ENCODE data around the gene TMEM8B. TPM values are rescaled to one million over a fixed set of nuclear protein-coding genes. Genes with fewer than 3 reads are reported as not detected.
"Not testable (repeated sequence)": the region's sequence is repeated elsewhere in the genome, so short reads cannot be mapped to it uniquely, and the experiment has no call there.

TMEM8B gene
- total RNA-seq, 1 donor from 2014 or later = 15.9 TPM

- ATAC-seq = no peak
These were observed 83.9 kb downstream of the TMEM8B start for GRCh38 chr9:35912791-35913400.

GRCh38 chr9:35913429-35913828, 84.4 kb downstream of the TMEM8B start:
- DNase-seq; intact Hi-C loops (cut with micrococcal nuclease); ATAC-seq: not testable (repeated sequence)

More at GRCh38 chr9:35912791-35913400, 83.9 kb downstream of the TMEM8B start:
- DNase-seq = no peak
- intact Hi-C loops (cut with micrococcal nuclease) = no loop called here

GRCh38 chr9:35914301-35914807, 85.3 kb downstream of the TMEM8B start:
- DNase-seq (peak; percentile 88), ATAC-seq (peak; percentile 83)
- intact Hi-C loops (cut with micrococcal nuclease) = no loop called here

Other genes starting within 250 kb of the TMEM8B start
- 28.8 TPM for gene TESK1, start 224.0 kb upstream of the TMEM8B start, total RNA-seq
- 0.77 TPM for gene CD72, start 210.8 kb upstream of the TMEM8B start, total RNA-seq
- gene SIT1, start 178.3 kb upstream of the TMEM8B start, total RNA-seq = 0.32 TPM
- 16,495 TPM for gene RMRP, start 171.2 kb upstream of the TMEM8B start, total RNA-seq
- gene CCDC107, start 170.9 kb upstream of the TMEM8B start, total RNA-seq = 45.6 TPM
- 0.45 TPM for gene ARHGEF39, start 164.0 kb upstream of the TMEM8B start, total RNA-seq
- 0.64 TPM for gene CA9, start 155.3 kb upstream of the TMEM8B start, total RNA-seq
- gene TPM2, start 139.3 kb upstream of the TMEM8B start, total RNA-seq = 1,217 TPM
- gene TLN1, start 97.0 kb upstream of the TMEM8B start, total RNA-seq = 243 TPM
- 19.4 TPM for gene CREB3, start 96.6 kb upstream of the TMEM8B start, total RNA-seq
- gene GBA2, start 80.0 kb upstream of the TMEM8B start, total RNA-seq = 90.2 TPM
- 32.4 TPM for gene RGP1, start 79.9 kb upstream of the TMEM8B start, total RNA-seq
- gene MSMP, start 75.0 kb upstream of the TMEM8B start, total RNA-seq = not detected
- 24.6 TPM for gene NPR2, start 37.6 kb upstream of the TMEM8B start, total RNA-seq
- gene SPAG8, start 17.0 kb upstream of the TMEM8B start, total RNA-seq = 3.2 TPM
- gene HINT2, start 14.2 kb upstream of the TMEM8B start, total RNA-seq = 75.8 TPM
- gene FAM221B, start 496 bp upstream of the TMEM8B start, total RNA-seq = not detected
- not detected for gene OR13J1, start 41.2 kb downstream of the TMEM8B start, total RNA-seq
- 9.0 TPM for gene HRCT1, start 77.0 kb downstream of the TMEM8B start, total RNA-seq
- 9.8 TPM for gene SPAAR, start 80.3 kb downstream of the TMEM8B start, total RNA-seq
- not detected for gene OR2S2, start 128.9 kb downstream of the TMEM8B start, total RNA-seq
- 4.5 TPM for gene RECK, start 207.7 kb downstream of the TMEM8B start, total RNA-seq